NT2/D1 (cell line): ENCODE measurements around the gene LUC7L.

Experiments used
- YY1 ChIP-seq: IDR thresholded peaks from 2 replicates; pipeline ENCODE4 v1.6.1; 2011; ENCODE audit not compliant: insufficient read length, insufficient read depth
- ZNF274 ChIP-seq: IDR thresholded peaks from 2 replicates; pipeline ENCODE4 v1.6.1; 2011; ENCODE audit warnings: mild to moderate bottlenecking, low read depth, low read length

GRCh38 chr16:180101-180675 lies 49.1 kb downstream of the LUC7L start, which contains the start of gene HBQ1:
- TF ChIP-seq YY1 (no peak), ZNF274 (no peak)
